HFFc6 (cell line): ENCODE data around the gene CPVL. TPM values are rescaled to one million over a fixed set of nuclear protein-coding genes. Genes with fewer than 3 reads are reported as not detected.
"Not testable (repeated sequence)": the region's sequence is repeated elsewhere in the genome, so short reads cannot be mapped to it uniquely, and the experiment has no call there.

Experiments used
- DNase-seq: peaks from one replicate; pipeline ENCODE4 v3.0.0-alpha.2; 2018
- H3K27ac Mint-ChIP-seq: 2 replicates; pipeline ENCODE4 v1.8.0; 2020; ENCODE audit warnings: mild to moderate bottlenecking, mixed read lengths
- H3K27me3 Mint-ChIP-seq: 2 replicates; pipeline ENCODE4 v1.8.0; 2021; ENCODE audit warnings: mild to moderate bottlenecking, moderate library complexity, mixed read lengths; ENCODE audit not compliant: insufficient read depth
- H3K36me3 Mint-ChIP-seq: 2 replicates; pipeline ENCODE4 v1.8.0; 2021; ENCODE audit warnings: low read depth, mixed read lengths
- H3K4me1 Mint-ChIP-seq: 2 replicates; pipeline ENCODE4 v1.8.0; 2020; ENCODE audit warnings: low read depth, mixed read lengths
- H3K4me3 Mint-ChIP-seq: 2 replicates; pipeline ENCODE4 v1.8.0; 2020; ENCODE audit warnings: mild to moderate bottlenecking, moderate library complexity, mixed read lengths
- H3K9me3 Mint-ChIP-seq: 2 replicates; pipeline ENCODE4 v1.8.0; 2020; ENCODE audit warnings: mild to moderate bottlenecking, mixed read lengths
- CTCF ChIP-seq: fragments of 200-600 bp; sonication (generic); IDR thresholded peaks from 2 replicates; pipeline ENCODE4 v1.5.0; 2021; ENCODE audit warnings: antibody characterized with exemption, mild to moderate bottlenecking
- total RNA-seq, 6 experiments: library from RNA; stranded (reverse); fragmentation: NEBNext Ultra II Directional; extraction: Animal tissue kit (Norgen Biotek cat#: 25700); gene quantifications; 2 replicates in 1 of 6; 3 replicates in 5 of 6; pipeline ENCODE4 v1.2.3, GENCODE V29; 2021

The CPVL gene
- total RNA-seq, 6 experiments from 2014 or later: not detected

GRCh38 chr7:29116361-29117200 lies 29.8 kb downstream of the CPVL start:
- TF ChIP-seq CTCF: no peak
- Mint-ChIP-seq H3K4me1 (peaks cover 11% of the 10 kb centered on the region; the same call in 1 of the 2 replicates), H3K36me3 (no peaks in the 10 kb centered on the region), H3K27ac (no peak overlapping the region), H3K27me3 (peaks cover 6% of the 10 kb centered on the region), H3K9me3 (no peaks in the 10 kb centered on the region), H3K4me3 (no peak overlapping the region)
- no peak for DNase-seq

- no peak overlapping the region for H3K4me3 Mint-ChIP-seq
- H3K27me3 Mint-ChIP-seq: peaks cover 6% of the 10 kb centered on the region
- H3K27ac Mint-ChIP-seq: no peak overlapping the region
- no peak for DNase-seq
- H3K4me1 Mint-ChIP-seq: peaks cover 11% of the 10 kb centered on the region; the same call in 1 of the 2 replicates
- no peaks in the 10 kb centered on the region for H3K36me3 Mint-ChIP-seq
- TF ChIP-seq CTCF: no peak
- H3K9me3 Mint-ChIP-seq: no peaks in the 10 kb centered on the region
Observed at GRCh38 chr7:29115753-29116152, 30.6 kb downstream of the CPVL start.

DNA sequence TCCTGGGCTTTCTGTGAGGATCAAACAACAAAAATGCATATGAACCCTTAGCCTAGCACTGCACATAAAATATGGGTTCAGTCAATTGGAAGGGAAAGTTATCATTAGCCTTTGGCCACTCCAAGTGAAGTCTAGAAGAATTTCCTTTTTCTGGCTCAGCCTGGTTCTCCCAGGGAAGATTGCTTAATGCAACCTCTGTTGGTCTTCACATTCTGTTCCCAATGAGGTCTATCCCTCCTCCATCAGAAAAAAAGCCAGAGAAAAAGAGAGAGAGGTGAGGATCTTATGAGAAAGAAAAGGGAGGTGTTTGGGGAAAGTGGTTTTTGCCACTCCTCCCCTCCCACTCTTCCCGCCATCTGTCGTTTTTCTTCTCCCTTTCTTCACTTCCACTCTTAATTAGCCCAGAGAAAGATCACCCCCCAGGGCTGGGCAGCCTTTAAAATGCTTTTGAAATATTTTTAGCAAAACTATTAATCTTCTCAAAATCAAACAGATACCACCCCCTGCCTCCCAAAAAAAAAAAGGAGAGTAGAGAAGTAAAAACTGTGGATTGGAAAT lies 31.1 kb downstream of the CPVL start:
- Mint-ChIP-seq H3K36me3 (no peaks in the 10 kb centered on the region), H3K4me3 (no peak overlapping the region), H3K9me3 (no peaks in the 10 kb centered on the region), H3K4me1 (peaks cover 11% of the 10 kb centered on the region; the same call in 1 of the 2 replicates), H3K27ac (no peak overlapping the region), H3K27me3 (peaks cover 8% of the 10 kb centered on the region)
- DNase-seq: no peak
- no peak for TF ChIP-seq CTCF

DNA sequence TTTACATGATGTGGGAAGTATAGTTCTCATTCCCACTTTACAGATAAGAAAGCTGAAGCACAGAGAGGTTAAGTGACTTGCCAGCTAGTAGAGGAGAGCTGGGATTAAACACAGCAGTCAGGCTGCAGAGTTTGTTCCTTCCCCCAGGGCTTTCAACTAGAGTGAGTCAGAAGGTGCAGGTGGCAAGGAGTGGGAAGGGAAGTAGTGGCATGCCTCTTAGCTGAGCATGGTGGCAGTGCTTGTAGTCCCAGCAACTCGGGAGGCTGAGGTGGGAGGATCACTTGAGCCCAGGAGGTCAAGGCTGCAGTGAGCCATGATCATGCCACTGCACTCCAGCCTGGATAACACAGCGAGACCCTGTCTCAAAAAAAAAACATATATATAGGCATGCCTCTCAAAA lies 32.1 kb downstream of the CPVL start:
- H3K36me3 Mint-ChIP-seq, DNase-seq, H3K9me3 Mint-ChIP-seq, H3K4me3 Mint-ChIP-seq, H3K27ac Mint-ChIP-seq: not testable (repeated sequence)
- Mint-ChIP-seq H3K4me1 (peaks cover 11% of the 10 kb centered on the region; the same call in 1 of the 2 replicates), H3K27me3 (peaks cover 12% of the 10 kb centered on the region)

GRCh38 chr7:29113384-29114102 lies 32.8 kb downstream of the CPVL start:
- H3K9me3 Mint-ChIP-seq: no peaks in the 10 kb centered on the region
- TF ChIP-seq CTCF: peak; percentile 40; the same call in 1 of the 2 replicates
- peaks cover 11% of the 10 kb centered on the region; the same call in 1 of the 2 replicates for H3K4me1 Mint-ChIP-seq
- peak; percentile 22 for DNase-seq
- peaks cover 13% of the 10 kb centered on the region for H3K27me3 Mint-ChIP-seq
- no peak overlapping the region for H3K4me3 Mint-ChIP-seq
- no peaks in the 10 kb centered on the region for H3K36me3 Mint-ChIP-seq
- no peak overlapping the region for H3K27ac Mint-ChIP-seq
